Uterus (tissue), 4 donors: Measurements from ENCODE around the gene GPX1. TPM values are rescaled to one million over a fixed set of nuclear protein-coding genes. Genes with fewer than 3 reads are reported as not detected.
"Not testable (repeated sequence)": the region's sequence is repeated elsewhere in the genome, so short reads cannot be mapped to it uniquely, and the experiment has no call there.

Source experiments
- DNase-seq, 2 donors: peaks; one replicate each; pipeline ENCODE4 v3.0.0-alpha.2; 2019 to 2020
- H3K27ac ChIP-seq, 2 donors: fragments of 200-600 bp; sonication (generic); 1 replicate in 1 of 2; 2 replicates in 1 of 2; pipeline ENCODE4 v1.5.1; 2016 to 2018
- H3K27me3 ChIP-seq, 2 donors: fragments of 200-600 bp; sonication (generic); one replicate each; pipeline ENCODE4 v1.5.1; 2018 to 2019; ENCODE audit warnings: control low read depth in 1 of 2
- H3K36me3 ChIP-seq, 2 donors: fragments of 200-600 bp; sonication (generic); one replicate each; pipeline ENCODE4 v1.5.1; 2019; ENCODE audit warnings: control low read depth in 1 of 2
- H3K4me1 ChIP-seq, 2 donors: fragments of 200-600 bp; sonication (generic); one replicate each; pipeline ENCODE4 v1.5.1; 2018 to 2019; ENCODE audit warnings: control low read depth in 1 of 2
- H3K4me3 ChIP-seq, 2 donors: fragments of 200-600 bp; sonication (generic); 1 replicate in 1 of 2; 2 replicates in 1 of 2; pipeline ENCODE4 v1.5.1; 2018 to 2019; ENCODE audit warnings: mild to moderate bottlenecking in 1 of 2
- H3K9me3 ChIP-seq, 2 donors: fragments of 200-600 bp; sonication (generic); one replicate each; pipeline ENCODE4 v1.5.1; 2019; ENCODE audit warnings: control low read depth in 1 of 2
- POLR2A ChIP-seq, 2 donors: fragments of 450-650 bp; IDR thresholded peaks; one replicate each; pipeline ENCODE4 v1.6.1; 2016; ENCODE audit warnings: antibody characterized with exemption in 2 of 2, mild to moderate bottlenecking in 1 of 2, moderate library complexity in 1 of 2
- intact Hi-C: fragments of 100-400 bp; cut with DNase I; formaldehyde crosslinking; loops from one replicate; pipeline ENCODE4 v1.15.1; 2023; ENCODE audit warnings: low total_unique reads
- total RNA-seq, 4 donors: library from RNA; depleted of rRNA in 3 of 4; stranded (reverse); fragments of >200 nt in 3 of 4; gene quantifications; one replicate each; pipeline versions ENCODE4 v1.1.0 to v1.2.4, GENCODE V29; 2014 to 2023
- TF ChIP-seq, protein P1 (sequence below), 4 experiments: fragments of 200-600 bp in 2 of 4; fragments of 450-650 bp in 2 of 4; sonication (generic) in 2 of 4; IDR thresholded peaks; one replicate each; pipeline ENCODE4 v1.5.1; 2016 to 2019; ENCODE audit warnings: antibody characterized with exemption in 4 of 4, mild to moderate bottlenecking in 2 of 4, moderate library complexity in 1 of 4
- donor health status: DM: yes; HTN: yes; CAD: no.

Gene GPX1
- total RNA-seq, 4 donors from 2014 or later = 40.2 to 450 (median 81.2) TPM

DNA sequence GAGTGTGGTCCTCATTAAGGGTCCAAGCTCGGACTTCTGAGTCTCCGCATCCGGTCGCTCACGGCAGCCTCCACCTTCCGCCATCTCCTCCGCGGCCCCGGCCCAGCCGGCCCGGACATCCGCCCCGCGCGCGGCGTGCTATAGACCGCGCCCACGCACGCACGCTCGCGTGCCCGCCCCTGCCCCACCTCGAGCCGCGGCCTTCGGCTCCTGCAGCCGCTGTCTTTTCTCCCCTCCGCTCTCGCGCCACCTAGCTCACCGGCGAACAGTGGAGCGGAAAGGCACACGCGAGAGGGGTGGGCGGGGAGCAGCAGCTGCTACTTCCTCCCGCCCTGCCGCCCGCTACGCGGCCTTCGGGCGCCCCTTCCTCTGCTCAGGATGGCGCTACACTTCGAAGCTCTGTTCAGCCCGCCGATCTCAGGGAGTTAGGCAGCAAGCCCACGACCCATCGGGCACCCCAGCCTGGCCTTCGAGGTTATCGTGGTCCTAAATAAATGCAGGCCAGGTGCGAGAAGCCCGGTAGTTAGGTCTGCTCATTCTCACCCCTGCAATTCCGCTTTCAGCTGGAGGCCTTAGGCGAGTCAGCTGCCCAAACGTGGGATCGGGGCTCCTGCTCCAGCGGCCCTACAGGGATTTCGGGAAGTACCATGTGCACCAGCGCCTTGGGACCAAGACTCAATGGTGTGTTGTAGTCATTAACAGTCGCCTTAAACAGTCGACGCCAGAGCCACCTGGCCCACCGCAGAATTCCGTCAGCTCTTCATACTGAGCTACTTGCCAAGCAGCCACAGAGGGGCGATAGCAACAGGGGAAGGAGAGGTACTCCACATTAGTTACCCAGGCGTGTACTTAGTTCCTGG lies 18.0 kb downstream of the GPX1 start, which contains the start of gene USP4:
TSS of gene USP4 (minus strand) at position 113 of the 860 bp plus-strand sequence. CDS start at position 84, 29 bp downstream.
- DNase-seq = peak; percentile 90 to 92
- Histone ChIP-seq H3K4me3 (peak within 1 kb of the TSS; percentile 74 to 90), H3K27me3 (no peaks in the 10 kb centered on the region), H3K9me3 (no peaks in the 10 kb centered on the region), H3K36me3 (no peaks in the 10 kb centered on the region), H3K27ac (peak within 1 kb of the TSS; percentile 90 to 95), H3K4me1 (peaks cover 0 to 6% of the 10 kb centered on the region in 2 donors)
- intact Hi-C loops = no loop called here
- peak; percentile 68 to 76 for TF ChIP-seq POLR2A (IDR thresholded peaks at IDR 0.05)
- TF ChIP-seq, protein P1, sequence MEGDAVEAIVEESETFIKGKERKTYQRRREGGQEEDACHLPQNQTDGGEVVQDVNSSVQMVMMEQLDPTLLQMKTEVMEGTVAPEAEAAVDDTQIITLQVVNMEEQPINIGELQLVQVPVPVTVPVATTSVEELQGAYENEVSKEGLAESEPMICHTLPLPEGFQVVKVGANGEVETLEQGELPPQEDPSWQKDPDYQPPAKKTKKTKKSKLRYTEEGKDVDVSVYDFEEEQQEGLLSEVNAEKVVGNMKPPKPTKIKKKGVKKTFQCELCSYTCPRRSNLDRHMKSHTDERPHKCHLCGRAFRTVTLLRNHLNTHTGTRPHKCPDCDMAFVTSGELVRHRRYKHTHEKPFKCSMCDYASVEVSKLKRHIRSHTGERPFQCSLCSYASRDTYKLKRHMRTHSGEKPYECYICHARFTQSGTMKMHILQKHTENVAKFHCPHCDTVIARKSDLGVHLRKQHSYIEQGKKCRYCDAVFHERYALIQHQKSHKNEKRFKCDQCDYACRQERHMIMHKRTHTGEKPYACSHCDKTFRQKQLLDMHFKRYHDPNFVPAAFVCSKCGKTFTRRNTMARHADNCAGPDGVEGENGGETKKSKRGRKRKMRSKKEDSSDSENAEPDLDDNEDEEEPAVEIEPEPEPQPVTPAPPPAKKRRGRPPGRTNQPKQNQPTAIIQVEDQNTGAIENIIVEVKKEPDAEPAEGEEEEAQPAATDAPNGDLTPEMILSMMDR (IDR thresholded peaks at IDR 0.05) = peak; percentile 50 to 79 (median 64)

GRCh38 chr3:49339581-49339940 lies 18.6 kb downstream of the GPX1 start:
- peak; percentile 24 to 34 for DNase-seq
- Histone ChIP-seq H3K27ac (peak overlapping the region; percentile 90 to 95), H3K27me3 (no peaks in the 10 kb centered on the region), H3K9me3 (no peaks in the 10 kb centered on the region), H3K36me3 (no peaks in the 10 kb centered on the region), H3K4me1 (peaks cover 0 to 6% of the 10 kb centered on the region in 2 donors), H3K4me3 (peak overlapping the region; percentile 74 to 90)
- intact Hi-C loops = no loop called here
- TF ChIP-seq, protein P1 (IDR thresholded peaks at IDR 0.05) = no peak
- no peak for TF ChIP-seq POLR2A (IDR thresholded peaks at IDR 0.05)

GRCh38 chr3:49333916-49334633 lies 24.1 kb downstream of the GPX1 start:
- Histone ChIP-seq H3K4me1 (no peaks in the 10 kb centered on the region), H3K9me3 (no peaks in the 10 kb centered on the region), H3K27me3 (no peaks in the 10 kb centered on the region), H3K4me3 (no peak overlapping the region), H3K27ac (no peak overlapping the region), H3K36me3 (no peaks in the 10 kb centered on the region)
- DNase-seq = no peak
- intact Hi-C loops = no loop called here
- no peak for TF ChIP-seq POLR2A (IDR thresholded peaks at IDR 0.05)
- TF ChIP-seq, protein P1 (IDR thresholded peaks at IDR 0.05) = no peak

DNA sequence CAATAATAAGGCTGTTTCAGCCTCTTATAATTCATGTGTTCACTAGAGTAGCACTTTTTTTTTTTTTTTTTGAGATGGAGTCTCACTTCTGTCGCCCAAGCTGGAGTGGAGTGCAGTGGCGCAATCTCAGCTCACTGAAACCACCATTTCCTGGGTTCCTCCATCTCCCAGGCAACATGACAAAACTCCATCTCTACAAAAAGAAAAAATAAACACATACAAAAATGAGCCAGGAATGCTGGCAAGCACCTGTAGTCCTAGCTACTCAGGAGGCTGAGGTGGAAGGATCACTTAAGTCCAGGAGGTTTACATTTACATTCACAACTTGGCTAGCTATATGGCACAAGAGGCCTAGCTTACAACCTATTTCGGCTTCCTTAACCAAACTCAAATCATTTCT lies 25.1 kb downstream of the GPX1 start:
- intact Hi-C loops = no loop called here
- no peaks in the 10 kb centered on the region for H3K4me1 ChIP-seq
- TF ChIP-seq, protein P1 (IDR thresholded peaks at IDR 0.05) = no peak
- no peak for TF ChIP-seq POLR2A (IDR thresholded peaks at IDR 0.05)
- H3K27me3 ChIP-seq = no peaks in the 10 kb centered on the region
- no peaks in the 10 kb centered on the region for H3K9me3 ChIP-seq
- DNase-seq = no peak
- no peak overlapping the region for H3K4me3 ChIP-seq
- H3K27ac ChIP-seq = no peak overlapping the region
- H3K36me3 ChIP-seq = no peaks in the 10 kb centered on the region

- no peak overlapping the region for H3K4me3 ChIP-seq
- intact Hi-C loops = no loop called here
- no peaks in the 10 kb centered on the region for H3K4me1 ChIP-seq
- TF ChIP-seq, protein P1 (IDR thresholded peaks at IDR 0.05) = no peak
- TF ChIP-seq POLR2A (IDR thresholded peaks at IDR 0.05) = no peak
- H3K27ac ChIP-seq = no peak overlapping the region
- no peaks in the 10 kb centered on the region for H3K9me3 ChIP-seq
- no peaks in the 10 kb centered on the region for H3K36me3 ChIP-seq
- DNase-seq = no peak
- no peaks in the 10 kb centered on the region for H3K27me3 ChIP-seq
Measured at GRCh38 chr3:49329186-49329585, 29.0 kb downstream of the GPX1 start.

DNA sequence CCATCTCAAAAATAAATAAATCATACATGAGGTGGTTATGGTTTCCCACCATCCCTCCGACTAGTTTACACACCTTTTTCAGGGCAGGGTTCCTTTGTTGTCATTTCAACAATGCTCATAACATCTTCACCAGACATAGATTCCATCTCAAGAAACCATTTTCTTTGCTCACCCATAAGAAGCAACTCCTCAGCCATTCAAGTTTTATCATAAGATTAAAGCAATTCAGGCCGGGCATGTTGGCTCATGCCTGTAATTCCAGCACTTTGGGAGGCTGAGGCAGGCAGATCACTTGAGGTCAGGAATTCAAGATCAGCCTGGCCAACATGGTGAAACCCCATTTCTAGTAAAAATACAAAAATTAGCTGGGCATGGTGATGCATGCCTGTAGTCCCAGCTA lies 29.8 kb downstream of the GPX1 start:
- H3K36me3 ChIP-seq, DNase-seq, H3K27me3 ChIP-seq, H3K27ac ChIP-seq, H3K4me3 ChIP-seq, H3K4me1 ChIP-seq, intact Hi-C loops, H3K9me3 ChIP-seq: not testable (repeated sequence)
